Activated naive CD4-positive, alpha-beta T cell treated with anti-CD3 and anti-CD28 coated beads, Interleukin-2, amount 10 ng/mL, durations not matched to agents 5 hours and 36 hours (primary cell): Measurements from ENCODE around the gene IFNK. TPM values are rescaled to one million over a fixed set of nuclear protein-coding genes. Genes with fewer than 3 reads are reported as not detected.

Experiments used
- total RNA-seq, 2 experiments: library from RNA; stranded (reverse); gene quantifications; one replicate each; pipeline ENCODE4 v1.2.3, GENCODE V29; 2021

IFNK gene, protein sequence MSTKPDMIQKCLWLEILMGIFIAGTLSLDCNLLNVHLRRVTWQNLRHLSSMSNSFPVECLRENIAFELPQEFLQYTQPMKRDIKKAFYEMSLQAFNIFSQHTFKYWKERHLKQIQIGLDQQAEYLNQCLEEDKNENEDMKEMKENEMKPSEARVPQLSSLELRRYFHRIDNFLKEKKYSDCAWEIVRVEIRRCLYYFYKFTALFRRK
- not detected for total RNA-seq

DNA sequence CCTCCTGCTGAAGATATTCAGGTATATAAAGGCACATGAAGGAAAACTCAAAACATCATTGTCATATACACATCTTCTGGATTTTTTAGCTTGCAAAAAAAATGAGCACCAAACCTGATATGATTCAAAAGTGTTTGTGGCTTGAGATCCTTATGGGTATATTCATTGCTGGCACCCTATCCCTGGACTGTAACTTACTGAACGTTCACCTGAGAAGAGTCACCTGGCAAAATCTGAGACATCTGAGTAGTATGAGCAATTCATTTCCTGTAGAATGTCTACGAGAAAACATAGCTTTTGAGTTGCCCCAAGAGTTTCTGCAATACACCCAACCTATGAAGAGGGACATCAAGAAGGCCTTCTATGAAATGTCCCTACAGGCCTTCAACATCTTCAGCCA lies at the start of gene IFNK:
Gene IFNK, plus strand, starts transcription at position 55 of the 400 bp plus-strand sequence. Its CDS starts 47 bp downstream, at position 102.

DNA sequence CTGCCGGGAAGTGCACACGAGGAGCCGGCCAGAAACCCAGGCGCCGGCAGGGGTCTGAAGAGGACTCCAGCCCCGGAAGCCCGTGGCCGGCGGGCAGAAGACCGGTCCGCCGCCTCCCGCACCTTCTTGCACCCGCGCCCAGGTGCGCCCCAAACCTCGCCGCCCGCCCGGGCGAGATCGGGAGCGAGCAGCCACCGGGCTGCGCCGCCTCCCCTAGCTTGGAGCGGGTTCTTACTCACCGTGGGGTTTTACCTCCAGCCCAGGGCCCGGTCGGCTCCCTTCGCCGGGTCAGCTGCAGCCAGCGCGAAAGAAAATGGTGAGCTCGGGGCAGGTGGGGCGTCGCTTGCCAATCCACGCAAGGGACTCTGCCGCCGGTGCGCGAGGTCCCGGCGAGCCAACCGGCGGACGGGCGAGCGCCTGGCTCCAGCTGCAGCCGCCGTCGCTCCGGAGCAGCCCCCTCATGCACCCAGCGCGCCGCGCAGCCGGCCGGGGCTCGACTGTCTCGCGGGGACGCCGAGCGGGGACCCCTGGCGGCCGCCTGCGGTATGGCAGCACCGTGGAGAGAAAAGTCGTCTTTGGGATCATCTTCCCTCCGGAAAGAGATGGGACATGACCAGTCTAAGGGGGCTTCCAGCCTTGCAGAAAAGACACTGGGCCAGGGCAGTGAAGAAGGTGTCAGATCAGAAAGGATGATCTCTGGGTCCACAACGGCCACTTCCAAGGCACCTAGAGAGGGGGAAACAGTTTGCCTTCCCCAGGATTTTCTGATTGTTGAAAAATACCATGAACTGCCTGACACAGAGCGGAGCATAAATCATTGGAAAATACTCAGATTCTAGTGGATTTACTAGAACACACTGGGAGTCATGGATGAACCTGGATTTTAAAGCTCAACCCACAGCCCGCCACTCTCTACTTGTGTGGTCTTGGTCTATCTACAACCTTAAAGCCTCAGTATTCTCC lies 5.5 kb downstream of the IFNK start, which contains the start of gene MOB3B:
Gene MOB3B, minus strand, starts transcription at position 499 of the 963 bp plus-strand sequence. CDS start 74,264 bp downstream, outside the sequence.

DNA sequence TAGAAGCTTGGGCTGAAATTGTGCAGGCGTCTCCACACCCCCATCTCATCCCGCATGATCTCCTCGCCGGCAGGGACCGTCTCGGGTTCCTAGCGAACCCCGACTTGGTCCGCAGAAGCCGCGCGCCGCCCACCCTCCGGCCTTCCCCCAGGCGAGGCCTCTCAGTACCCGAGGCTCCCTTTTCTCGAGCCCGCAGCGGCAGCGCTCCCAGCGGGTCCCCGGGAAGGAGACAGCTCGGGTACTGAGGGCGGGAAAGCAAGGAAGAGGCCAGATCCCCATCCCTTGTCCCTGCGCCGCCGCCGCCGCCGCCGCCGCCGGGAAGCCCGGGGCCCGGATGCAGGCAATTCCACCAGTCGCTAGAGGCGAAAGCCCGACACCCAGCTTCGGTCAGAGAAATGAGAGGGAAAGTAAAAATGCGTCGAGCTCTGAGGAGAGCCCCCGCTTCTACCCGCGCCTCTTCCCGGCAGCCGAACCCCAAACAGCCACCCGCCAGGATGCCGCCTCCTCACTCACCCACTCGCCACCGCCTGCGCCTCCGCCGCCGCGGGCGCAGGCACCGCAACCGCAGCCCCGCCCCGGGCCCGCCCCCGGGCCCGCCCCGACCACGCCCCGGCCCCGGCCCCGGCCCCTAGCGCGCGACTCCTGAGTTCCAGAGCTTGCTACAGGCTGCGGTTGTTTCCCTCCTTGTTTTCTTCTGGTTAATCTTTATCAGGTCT lies 49.0 kb downstream of the IFNK start, which contains the start of gene C9orf72:
Gene C9orf72, minus strand, starts transcription at position 564 of the 716 bp plus-strand sequence. CDS start 6,361 bp downstream, outside the sequence.

Other genes with a start within 250 kb of the IFNK start
- gene EQTN, start 227.1 kb upstream of the IFNK start, total RNA-seq: not detected
- gene MOB3B, start 5.5 kb downstream of the IFNK start, total RNA-seq: 1 to 10 TPM; 2.8 to 2.9 TPM
- 10 to 100 TPM; 13.7 to 18.3 TPM for gene C9orf72, start 49.2 kb downstream of the IFNK start, total RNA-seq